Suprapubic skin (tissue), 4 donors: ENCODE data around the gene RNF19B.

Experiments used
- CTCF ChIP-seq, 2 donors: fragments of 200-600 bp in 1 of 2; fragments of 450-650 bp in 1 of 2; sonication (generic) in 1 of 2; IDR thresholded peaks; one replicate each; pipeline ENCODE4 v1.5.1; 2016 to 2019; ENCODE audit warnings: antibody characterized with exemption in 2 of 2, mild to moderate bottlenecking in 1 of 2, moderate library complexity in 1 of 2
- POLR2A ChIP-seq, 2 donors: fragments of 450-650 bp; IDR thresholded peaks; one replicate each; pipeline ENCODE4 v1.6.1; 2017; ENCODE audit warnings: antibody characterized with exemption in 2 of 2, mild to moderate bottlenecking in 2 of 2, moderate library complexity in 2 of 2
- POLR2AphosphoS5 ChIP-seq, 3 donors: sonication (generic); formaldehyde crosslinking; IDR thresholded peaks; one replicate each; pipeline ENCODE4 v1.6.1; 2017; ENCODE audit warnings: antibody characterized with exemption in 3 of 3

GRCh38 chr1:32891241-32891570, 73.4 kb downstream of the RNF19B start:
- no peak for TF ChIP-seq POLR2A (IDR thresholded peaks at IDR 0.05)
- TF ChIP-seq CTCF (IDR thresholded peaks at IDR 0.05): no peak
- TF ChIP-seq POLR2AphosphoS5 (IDR thresholded peaks at IDR 0.05): no peak
